H9 (cell line): ENCODE measurements around the gene SULT1E1. TPM values are rescaled to one million over a fixed set of nuclear protein-coding genes. Genes with fewer than 3 reads are reported as not detected.

Experiments used
- DNase-seq: peaks from one replicate; pipeline ENCODE4 v3.0.0-alpha.2; 2017
- H2AFZ ChIP-seq: one replicate; pipeline ENCODE4 v1.6.1; 2013; ENCODE audit warnings: mild to moderate bottlenecking, low read length, control low read depth, moderate library complexity
- H2AK5ac ChIP-seq: 2 replicates; pipeline ENCODE4 v1.6.1; 2013; ENCODE audit warnings: low read length, control low read depth, mixed read lengths; ENCODE audit not compliant: insufficient read length
- H2BK120ac ChIP-seq: one replicate; pipeline ENCODE4 v1.6.1; 2013; ENCODE audit warnings: low read depth, mild to moderate bottlenecking, low read length, control low read depth, inconsistent platforms; ENCODE audit not compliant: poor library complexity, severe bottlenecking
- H2BK12ac ChIP-seq: 2 replicates; pipeline ENCODE4 v1.6.1; 2013; ENCODE audit warnings: low read length, control low read depth, mixed read lengths, low read depth; ENCODE audit not compliant: insufficient read length
- H2BK15ac ChIP-seq: 2 replicates; pipeline ENCODE4 v1.6.1; 2013; ENCODE audit warnings: low read depth, low read length, control low read depth
- H2BK20ac ChIP-seq: one replicate; pipeline ENCODE4 v1.6.1; 2013; ENCODE audit warnings: low read depth, mild to moderate bottlenecking, low read length, control low read depth, inconsistent platforms; ENCODE audit not compliant: poor library complexity, severe bottlenecking
- H2BK5ac ChIP-seq: 2 replicates; pipeline ENCODE4 v1.6.1; 2013; ENCODE audit warnings: low read length, control low read depth, mixed read lengths; ENCODE audit not compliant: insufficient read length
- H3K14ac ChIP-seq: 2 replicates; pipeline ENCODE4 v1.6.1; 2013; ENCODE audit warnings: low read length, control low read depth; ENCODE audit not compliant: insufficient read depth
- H3K18ac ChIP-seq: 2 replicates; pipeline ENCODE4 v1.6.1; 2013; ENCODE audit warnings: low read depth, mild to moderate bottlenecking, mixed read lengths, low read length, control low read depth; ENCODE audit not compliant: insufficient read length
- H3K23ac ChIP-seq: 2 replicates; pipeline ENCODE4 v1.6.1; 2013; ENCODE audit warnings: low read length, control low read depth, mixed read lengths, low read depth; ENCODE audit not compliant: insufficient read length
- H3K23me2 ChIP-seq: 2 replicates; pipeline ENCODE4 v1.6.1; 2013; ENCODE audit warnings: low read depth, mild to moderate bottlenecking, mixed read lengths, low read length, control low read depth; ENCODE audit not compliant: insufficient read length, poor library complexity, severe bottlenecking
- H3K27ac ChIP-seq: 2 replicates; pipeline ENCODE4 v1.5.1; 2013; ENCODE audit warnings: low read length, control low read depth, mixed read lengths, low read depth; ENCODE audit not compliant: insufficient read length
- H3K27me3 ChIP-seq: 2 replicates; pipeline ENCODE4 v1.6.1; 2013; ENCODE audit warnings: low read length, control low read depth, inconsistent platforms; ENCODE audit not compliant: insufficient read depth
- H3K4ac ChIP-seq: 2 replicates; pipeline ENCODE4 v1.6.1; 2013; ENCODE audit warnings: low read depth, mild to moderate bottlenecking, control low read depth, inconsistent platforms, low read length, moderate library complexity
- H3K4me1 ChIP-seq: 2 replicates; pipeline ENCODE4 v1.6.1; 2013; ENCODE audit warnings: low read length, control low read depth, inconsistent platforms; ENCODE audit not compliant: insufficient read depth
- H3K4me2 ChIP-seq: 2 replicates; pipeline ENCODE4 v1.6.1; 2013; ENCODE audit warnings: low read length, control low read depth, mixed read lengths; ENCODE audit not compliant: insufficient read length, insufficient read depth
- H3K56ac ChIP-seq: 2 replicates; pipeline ENCODE4 v1.6.1; 2013; ENCODE audit warnings: low read depth, mild to moderate bottlenecking, mixed read lengths, low read length, control low read depth; ENCODE audit not compliant: insufficient read length
- H3K79me1 ChIP-seq: 2 replicates; pipeline ENCODE4 v1.6.1; 2013; ENCODE audit warnings: low read depth, mild to moderate bottlenecking, moderate library complexity, low read length, control low read depth, inconsistent platforms; ENCODE audit not compliant: insufficient read depth, poor library complexity, severe bottlenecking
- H3K79me2 ChIP-seq: 2 replicates; pipeline ENCODE4 v1.6.1; 2013; ENCODE audit warnings: low read length, control low read depth, inconsistent platforms; ENCODE audit not compliant: insufficient read depth
- H3K9ac ChIP-seq: 2 replicates; pipeline ENCODE4 v1.6.1; 2013; ENCODE audit warnings: low read length, control low read depth, mixed read lengths; ENCODE audit not compliant: insufficient read length; ENCODE audit errors: extremely low read depth
- H3K9me3 ChIP-seq: one replicate; pipeline ENCODE4 v1.6.1; 2013; ENCODE audit warnings: low read depth, low read length, inconsistent platforms; ENCODE audit not compliant: control insufficient read depth
- H3T11ph ChIP-seq: one replicate; pipeline ENCODE4 v1.6.1; 2013; ENCODE audit warnings: mild to moderate bottlenecking, low read length, control low read depth, inconsistent platforms
- H4K20me1 ChIP-seq: one replicate; pipeline ENCODE4 v1.6.1; 2013; ENCODE audit not compliant: control insufficient read depth, insufficient read length, insufficient read depth
- H4K5ac ChIP-seq: 2 replicates; pipeline ENCODE4 v1.6.1; 2013; ENCODE audit warnings: low read depth, mild to moderate bottlenecking, mixed read lengths, low read length, control low read depth; ENCODE audit not compliant: insufficient read length
- H4K8ac ChIP-seq: replicated peaks from 2 replicates; pipeline ENCODE4 v1.6.1; 2013; ENCODE audit warnings: low read length, control low read depth, mixed read lengths, low read depth; ENCODE audit not compliant: insufficient read length
- H4K91ac ChIP-seq: 2 replicates; pipeline ENCODE4 v1.6.1; 2013; ENCODE audit warnings: low read depth, mild to moderate bottlenecking, moderate library complexity, mixed read lengths, low read length, control low read depth; ENCODE audit not compliant: insufficient read length
- H3K27ac Mint-ChIP-seq, 3 experiments: 2 replicates in 2 of 3; 3 replicates in 1 of 3; pipeline ENCODE4 v1.8.0; 2020 to 2021; ENCODE audit warnings: mixed read lengths in 3 of 3, mild to moderate bottlenecking in 1 of 3, moderate library complexity in 1 of 3
- H3K27me3 Mint-ChIP-seq: 2 replicates; pipeline ENCODE4 v1.8.0; 2021; ENCODE audit warnings: low read depth, mild to moderate bottlenecking, moderate library complexity, mixed read lengths
- H3K36me3 Mint-ChIP-seq, 3 experiments: 2 replicates in 2 of 3; 3 replicates in 1 of 3; pipeline ENCODE4 v1.8.0; 2020 to 2021; ENCODE audit warnings: low read depth in 3 of 3, mixed read lengths in 3 of 3; ENCODE audit not compliant: insufficient read depth in 1 of 3
- H3K4me1 Mint-ChIP-seq, 2 experiments: 2 replicates each; pipeline ENCODE4 v1.8.0; 2020; ENCODE audit warnings: mixed read lengths in 2 of 2
- H3K4me3 Mint-ChIP-seq, 2 experiments: 2 replicates in 1 of 2; 3 replicates in 1 of 2; pipeline ENCODE4 v1.8.0; 2020 to 2021; ENCODE audit warnings: mild to moderate bottlenecking in 2 of 2, mixed read lengths in 2 of 2, moderate library complexity in 1 of 2
- H3K9me3 Mint-ChIP-seq, 2 experiments: 2 replicates in 1 of 2; 3 replicates in 1 of 2; pipeline ENCODE4 v1.8.0; 2020; ENCODE audit warnings: mild to moderate bottlenecking in 2 of 2, mixed read lengths in 2 of 2, moderate library complexity in 1 of 2
- total RNA-seq: library from RNA; stranded (reverse); gene quantifications from 2 replicates; pipeline ENCODE4 v1.2.1, GENCODE V29; 2021
- TF ChIP-seq, protein P1 (sequence below): fragments of 200-600 bp; sonication (generic); conservative IDR thresholded peaks from 3 replicates; pipeline ENCODE4 v1.8.0; 2021; ENCODE audit warnings: antibody characterized with exemption, mild to moderate bottlenecking

The SULT1E1 gene
- total RNA-seq, 1 experiment from 2014 or later = not detected

DNA sequence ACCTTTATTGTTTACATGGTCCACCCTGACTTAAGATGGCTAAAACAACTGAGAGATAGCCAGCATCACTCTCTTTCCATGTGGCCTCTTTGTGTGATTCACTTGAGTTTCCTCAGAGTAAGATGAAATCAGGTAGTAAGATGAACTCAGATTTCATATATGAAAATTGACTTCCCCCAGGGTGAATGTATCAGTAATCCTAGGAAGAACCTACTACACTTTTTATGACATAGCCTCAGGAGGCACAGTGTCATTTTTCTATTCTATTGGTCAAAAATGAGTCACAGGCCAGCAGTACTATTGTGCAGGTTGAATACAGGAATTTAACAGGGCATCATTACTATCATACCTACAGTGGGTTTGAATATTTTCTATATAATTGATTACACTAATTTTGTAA lies 14.6 kb upstream of the SULT1E1 start:
- no peak overlapping the region for H2BK12ac ChIP-seq
- H2BK120ac ChIP-seq = no peak overlapping the region
- TF ChIP-seq, protein P1, sequence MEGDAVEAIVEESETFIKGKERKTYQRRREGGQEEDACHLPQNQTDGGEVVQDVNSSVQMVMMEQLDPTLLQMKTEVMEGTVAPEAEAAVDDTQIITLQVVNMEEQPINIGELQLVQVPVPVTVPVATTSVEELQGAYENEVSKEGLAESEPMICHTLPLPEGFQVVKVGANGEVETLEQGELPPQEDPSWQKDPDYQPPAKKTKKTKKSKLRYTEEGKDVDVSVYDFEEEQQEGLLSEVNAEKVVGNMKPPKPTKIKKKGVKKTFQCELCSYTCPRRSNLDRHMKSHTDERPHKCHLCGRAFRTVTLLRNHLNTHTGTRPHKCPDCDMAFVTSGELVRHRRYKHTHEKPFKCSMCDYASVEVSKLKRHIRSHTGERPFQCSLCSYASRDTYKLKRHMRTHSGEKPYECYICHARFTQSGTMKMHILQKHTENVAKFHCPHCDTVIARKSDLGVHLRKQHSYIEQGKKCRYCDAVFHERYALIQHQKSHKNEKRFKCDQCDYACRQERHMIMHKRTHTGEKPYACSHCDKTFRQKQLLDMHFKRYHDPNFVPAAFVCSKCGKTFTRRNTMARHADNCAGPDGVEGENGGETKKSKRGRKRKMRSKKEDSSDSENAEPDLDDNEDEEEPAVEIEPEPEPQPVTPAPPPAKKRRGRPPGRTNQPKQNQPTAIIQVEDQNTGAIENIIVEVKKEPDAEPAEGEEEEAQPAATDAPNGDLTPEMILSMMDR = no peak
- Mint-ChIP-seq H3K4me1 (peaks cover 3% of the 10 kb centered on the region in 2 experiments; a peak in 1 of 4 replicates), H3K9me3 (peaks cover 2 to 11% of the 10 kb centered on the region in 2 experiments; a peak in 4 of 5 replicates), H3K27me3 (no peaks in the 10 kb centered on the region; the same call in 1 of the 2 replicates), H3K27ac (no peak overlapping the region), H3K4me3 (no peak overlapping the region), H3K36me3 (peaks cover 0 to 5% (median 3%) of the 10 kb centered on the region in 3 experiments; a peak in 4 of 7 replicates)
- no peak overlapping the region for H3K18ac ChIP-seq
- no peak overlapping the region for H3K9ac ChIP-seq
- no peak overlapping the region for H4K5ac ChIP-seq
- H3K79me2 ChIP-seq = no peaks in the 10 kb centered on the region
- H3T11ph ChIP-seq = no peak overlapping the region
- no peak overlapping the region for H2BK20ac ChIP-seq
- no peak overlapping the region for H4K8ac ChIP-seq
- H3K79me1 ChIP-seq = no peaks in the 10 kb centered on the region
- H3K4me2 ChIP-seq = no peak overlapping the region
- no peaks in the 10 kb centered on the region for H3K27me3 ChIP-seq
- H3K56ac ChIP-seq = no peak overlapping the region
- H2AFZ ChIP-seq = no peak overlapping the region
- H2AK5ac ChIP-seq = no peak overlapping the region
- no peak overlapping the region for H3K23ac ChIP-seq
- no peaks in the 10 kb centered on the region for H3K4me1 ChIP-seq
- H4K20me1 ChIP-seq = no peaks in the 10 kb centered on the region
- no peak overlapping the region for H3K14ac ChIP-seq
- H2BK5ac ChIP-seq = no peak overlapping the region
- no peak overlapping the region for H3K27ac ChIP-seq
- no peaks in the 10 kb centered on the region for H3K23me2 ChIP-seq
- no peak overlapping the region for H3K4ac ChIP-seq
- no peak overlapping the region for H4K91ac ChIP-seq
- H2BK15ac ChIP-seq = no peak overlapping the region
- DNase-seq = no peak
- H3K9me3 ChIP-seq = no peaks in the 10 kb centered on the region
